ENCODE data around the gene RPL35A.

GRCh38 chr3:197975311-197975710 lies 25.3 kb downstream of the RPL35A start:
- no peak for TF ChIP-seq EZH2phosphoT487 (IDR thresholded peaks at IDR 0.05; ENCODE audit: insufficient read depth, low read depth)
- no peak for TF ChIP-seq EZH2 (IDR thresholded peaks at IDR 0.05; ENCODE audit: insufficient read depth, poor library complexity, severe bottlenecking)

Data from GM23248 (cell line).